GM21381 (cell line): ENCODE results near the gene FUBP1.
A peak's percentile ranks its signal among the peaks of the same experiment; 100 is the strongest.
"Not testable (repeated sequence)": the region's sequence is repeated elsewhere in the genome, so short reads cannot be mapped to it uniquely, and the experiment has no call there.

Source experiments
- ATAC-seq: cut with Tn5 transposase; IDR thresholded peaks from one replicate; pipeline ENCODE4 v1.9.1; 2021; ENCODE audit warnings: mild to moderate bottlenecking, moderate library complexity; ENCODE audit not compliant: unreplicated experiment

The FUBP1 gene

GRCh38 chr1:77989744-77990143 is 10.9 kb upstream of the FUBP1 start:
- no peak for ATAC-seq

GRCh38 chr1:77987919-77988318 is 9.0 kb upstream of the FUBP1 start:
- no peak for ATAC-seq

- ATAC-seq: no peak
Observed at GRCh38 chr1:77986810-77987209, 7.9 kb upstream of the FUBP1 start.

DNA sequence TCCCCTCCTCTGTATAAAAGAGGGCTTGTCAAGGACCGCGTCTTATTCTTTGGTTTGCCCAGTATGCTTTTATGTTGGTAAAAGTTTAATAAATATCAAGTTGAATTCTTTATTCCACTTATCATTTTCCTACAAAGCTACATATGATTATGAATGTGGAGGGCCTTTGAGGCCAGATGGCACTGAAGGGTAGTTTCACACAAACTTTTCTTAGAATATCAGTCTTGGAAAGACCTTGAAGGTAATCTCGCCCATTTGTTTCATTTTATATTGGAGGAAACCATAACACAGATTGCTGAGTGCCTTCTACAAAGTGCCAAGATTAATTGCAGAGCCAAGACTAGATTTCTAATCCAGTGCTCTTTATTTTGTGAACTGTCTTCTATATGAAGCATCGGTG is 5.8 kb upstream of the FUBP1 start:
- no peak for ATAC-seq

DNA sequence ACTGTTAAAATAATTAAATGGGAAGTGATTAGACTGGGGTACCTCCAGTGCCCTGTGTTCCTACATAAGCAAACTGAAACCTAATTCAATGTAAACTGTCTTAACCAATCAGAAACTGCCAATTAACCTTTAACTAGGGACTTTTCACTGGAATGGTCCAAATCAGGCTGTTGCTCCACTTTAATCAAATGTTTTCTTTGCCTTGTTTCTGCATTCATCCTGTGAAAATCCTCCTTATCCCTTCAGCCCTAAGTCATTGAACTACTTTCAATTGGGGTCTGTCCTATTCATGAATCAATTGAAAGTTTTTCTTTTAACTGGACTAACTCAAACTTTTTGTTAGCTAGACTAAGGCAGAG is 5.1 kb upstream of the FUBP1 start:
- no peak for ATAC-seq

DNA sequence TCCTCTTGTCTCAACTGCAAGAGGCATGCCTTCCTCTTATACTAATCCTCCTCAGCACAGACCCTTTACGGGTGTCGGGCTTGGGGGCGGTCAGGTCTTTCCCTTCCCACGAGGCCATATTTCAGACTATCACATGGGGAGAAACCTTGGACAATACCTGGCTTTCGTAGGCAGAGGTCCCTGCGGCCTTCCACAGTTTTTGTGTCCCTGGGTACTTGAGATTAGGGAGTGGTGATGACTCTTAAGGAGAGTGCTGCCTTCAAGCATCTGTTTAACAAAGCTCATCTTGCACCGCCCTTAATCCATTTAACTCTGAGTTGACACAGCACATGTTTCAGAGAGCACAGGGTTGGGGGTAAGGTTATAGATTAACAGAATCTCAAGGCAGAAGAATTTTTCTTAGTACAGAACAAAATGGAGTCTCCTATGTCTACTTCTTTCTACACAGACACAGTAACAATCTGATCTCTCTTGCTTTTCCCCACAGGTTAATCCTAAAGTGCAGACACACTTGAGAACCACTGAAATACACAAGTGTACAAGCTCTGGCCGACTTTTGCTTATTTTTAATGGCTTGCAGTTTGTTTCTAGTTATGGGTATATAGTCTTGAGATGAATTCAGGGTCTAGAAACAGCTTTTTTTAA is 4.6 kb upstream of the FUBP1 start:
- not testable (repeated sequence) for ATAC-seq

- ATAC-seq: peak; percentile 71
Observed at GRCh38 chr1:77978293-77978968, 441 bp downstream of the FUBP1 start.

DNA sequence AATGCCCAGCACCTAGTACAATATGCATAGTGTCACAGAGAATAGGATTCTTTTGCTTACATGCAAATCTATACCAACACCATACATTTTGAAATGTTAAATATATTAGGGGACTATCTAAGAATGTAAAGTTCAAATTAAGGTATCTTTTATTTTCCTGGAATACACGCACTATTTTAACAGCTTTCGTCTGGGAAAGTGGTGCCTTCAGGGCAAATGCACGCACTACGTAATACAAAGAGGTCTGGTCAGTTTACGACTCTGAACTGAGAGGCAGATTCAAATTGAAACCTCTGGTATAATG is 931 bp downstream of the FUBP1 start:
- no peak for ATAC-seq

DNA sequence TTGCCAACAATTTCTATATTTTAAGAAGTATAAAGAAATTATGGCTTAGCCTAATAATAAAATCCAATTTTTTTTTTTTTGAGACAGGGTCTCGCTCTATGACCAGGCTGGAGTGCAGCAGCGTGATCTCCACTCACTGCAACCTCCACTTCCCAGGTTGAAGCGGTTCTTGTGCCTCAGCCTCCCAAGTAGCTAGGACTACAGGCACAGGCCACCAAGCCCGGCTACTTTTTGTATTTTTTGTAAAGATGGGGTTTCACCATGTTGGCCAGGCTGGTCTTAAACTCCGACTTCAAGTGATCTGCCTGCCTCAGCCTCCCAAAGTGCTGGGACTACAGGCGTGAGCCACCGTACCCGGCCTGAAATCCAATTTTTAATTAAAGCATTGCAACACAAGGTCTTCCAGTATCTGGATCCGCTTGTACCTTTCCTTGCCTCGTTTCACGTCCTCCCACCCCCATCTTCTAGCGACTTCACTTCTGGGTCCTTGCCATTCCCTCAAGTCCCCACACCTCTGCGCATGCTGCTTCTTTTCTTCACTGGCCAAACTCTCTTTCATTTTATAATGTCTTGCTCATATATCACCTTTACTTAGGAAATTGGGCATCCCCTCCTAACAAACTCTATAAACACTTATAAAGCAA is 2.3 kb downstream of the FUBP1 start:
- ATAC-seq: no peak

GRCh38 chr1:77975907-77976306 is 3.0 kb downstream of the FUBP1 start:
- ATAC-seq: no peak

DNA sequence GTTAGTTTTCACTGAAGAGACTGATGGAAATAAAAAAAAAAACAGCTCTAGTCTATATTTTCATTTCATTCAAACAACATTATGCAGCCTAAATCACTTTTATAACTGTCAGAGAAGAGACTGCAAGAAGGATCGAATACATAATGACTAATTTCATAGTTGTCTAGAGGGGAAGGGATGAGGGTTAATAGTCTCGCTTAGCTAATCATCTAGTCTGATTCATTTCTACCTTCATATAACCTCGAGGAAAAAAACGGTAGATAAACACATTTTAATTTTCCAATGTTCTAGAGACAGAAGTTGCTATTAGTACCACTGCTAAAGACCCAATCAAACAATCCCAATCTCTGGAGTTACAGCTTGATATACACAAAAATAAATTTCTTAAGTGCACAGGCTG is 3.5 kb downstream of the FUBP1 start:
- ATAC-seq: no peak

DNA sequence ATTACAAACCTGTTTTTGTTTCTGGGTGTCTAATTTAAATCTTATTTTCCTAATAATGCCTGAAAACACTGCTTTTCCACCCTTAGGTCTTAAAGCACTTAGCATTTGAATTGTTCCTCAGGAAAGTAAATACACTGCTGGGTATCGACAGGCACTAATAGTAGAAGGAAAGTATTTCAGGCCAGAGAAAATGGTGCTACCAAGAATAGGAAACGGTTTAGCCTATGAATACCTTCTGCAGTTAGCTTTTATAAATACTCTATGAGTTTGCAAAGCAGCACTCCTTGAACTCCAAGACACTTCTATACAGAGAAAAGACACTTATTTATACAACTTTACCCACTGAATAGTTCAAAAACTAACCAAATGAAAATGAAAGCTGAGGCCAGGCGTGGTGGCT is 6.8 kb downstream of the FUBP1 start:
- no peak for ATAC-seq

GRCh38 chr1:77970192-77970591 is 8.7 kb downstream of the FUBP1 start:
- ATAC-seq: no peak

DNA sequence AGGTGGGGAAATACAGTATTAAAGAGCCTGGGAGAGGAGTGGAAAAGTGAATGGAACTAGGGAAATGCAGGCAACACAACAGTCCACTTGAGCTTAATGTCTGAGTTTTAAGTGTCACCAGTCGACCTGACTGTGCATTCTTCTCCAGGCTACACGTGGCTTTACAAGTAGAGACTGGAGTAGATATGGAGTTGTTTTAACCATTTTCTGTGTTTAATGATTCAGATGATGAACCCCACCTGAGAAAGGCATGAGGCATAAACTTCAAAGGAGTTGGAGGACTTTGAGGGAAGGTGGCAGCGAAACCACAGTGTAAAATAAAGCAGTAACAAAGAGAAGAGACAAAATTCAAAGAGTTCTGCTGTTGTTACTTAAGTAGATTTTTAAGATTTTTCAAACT is 12.6 kb downstream of the FUBP1 start:
- ATAC-seq: no peak

GRCh38 chr1:77961392-77961791 is 17.5 kb downstream of the FUBP1 start:
- ATAC-seq: no peak

DNA sequence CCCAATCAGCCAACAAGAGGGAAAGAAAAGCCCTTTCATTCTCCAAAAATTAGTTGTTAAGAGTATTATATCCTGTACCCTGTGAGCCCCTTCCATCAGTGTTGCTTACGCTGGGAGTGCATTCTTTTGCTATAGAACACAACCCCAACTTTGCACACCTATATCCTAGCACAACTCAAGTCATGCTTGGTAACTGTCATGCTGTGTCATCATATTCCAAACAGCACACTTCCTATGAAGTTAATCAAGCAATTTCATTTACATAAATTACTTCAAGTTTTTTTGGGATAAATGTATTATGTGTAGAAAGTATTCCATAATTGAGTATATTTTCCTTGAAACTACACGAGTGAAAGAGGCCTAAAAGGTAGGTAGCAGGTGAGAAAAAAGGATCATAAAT is 20.0 kb downstream of the FUBP1 start:
- no peak for ATAC-seq

- ATAC-seq: no peak
Observed at GRCh38 chr1:77958391-77958790, 20.5 kb downstream of the FUBP1 start.

GRCh38 chr1:77956464-77956863 is 22.4 kb downstream of the FUBP1 start:
- no peak for ATAC-seq

GRCh38 chr1:77955709-77956108 is 23.2 kb downstream of the FUBP1 start:
- no peak for ATAC-seq

- ATAC-seq: no peak
Observed at GRCh38 chr1:77954521-77954920, 24.4 kb downstream of the FUBP1 start.

DNA sequence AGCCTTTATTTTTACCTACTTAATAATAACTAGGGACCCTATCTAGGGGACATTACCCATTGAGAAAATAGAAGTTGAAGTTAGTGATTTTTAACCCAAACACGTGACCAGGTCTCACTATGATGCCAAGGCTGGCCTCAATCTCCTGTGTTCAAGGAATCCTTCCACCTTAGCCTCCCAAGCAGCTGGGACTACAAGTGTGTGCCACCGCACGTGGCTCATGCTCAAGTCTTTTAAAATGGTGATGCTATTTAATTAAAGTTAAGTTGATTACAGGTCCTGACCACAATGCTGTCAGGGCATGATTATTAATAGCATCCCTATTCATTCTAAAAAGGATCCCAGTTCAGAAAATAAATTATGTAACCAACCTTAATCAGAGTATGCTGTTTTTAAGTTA is 25.0 kb downstream of the FUBP1 start:
- ATAC-seq: no peak

DNA sequence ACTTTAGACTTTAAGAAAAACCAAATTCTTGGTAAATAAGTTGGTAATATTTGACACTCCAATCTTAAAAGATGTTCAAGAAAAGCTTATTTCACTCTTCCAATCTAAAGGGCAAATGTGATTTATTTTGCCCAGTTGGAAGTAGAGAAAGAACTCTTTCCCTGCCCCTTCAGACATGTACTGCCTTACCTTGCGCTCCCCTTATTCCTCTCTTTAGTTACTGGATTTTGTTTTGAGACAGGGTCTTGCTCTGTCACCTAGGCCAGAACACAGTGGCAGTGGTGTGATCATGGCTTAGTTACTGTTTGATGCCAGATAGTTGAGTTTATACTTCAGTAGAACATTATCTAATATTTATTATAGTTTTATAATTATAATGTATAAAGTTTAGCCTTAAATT is 27.5 kb downstream of the FUBP1 start:
- ATAC-seq: no peak

GRCh38 chr1:77950873-77951272 is 28.0 kb downstream of the FUBP1 start:
- peak; percentile 71 for ATAC-seq
